Measurements from ENCODE around the gene ATP10D. TPM values are rescaled to one million over a fixed set of nuclear protein-coding genes. Genes with fewer than 3 reads are reported as not detected.

ATP10D gene
- total RNA-seq, 4 donors from 2014 or later = 35.3 to 55.6 (median 43.8) TPM

DNA sequence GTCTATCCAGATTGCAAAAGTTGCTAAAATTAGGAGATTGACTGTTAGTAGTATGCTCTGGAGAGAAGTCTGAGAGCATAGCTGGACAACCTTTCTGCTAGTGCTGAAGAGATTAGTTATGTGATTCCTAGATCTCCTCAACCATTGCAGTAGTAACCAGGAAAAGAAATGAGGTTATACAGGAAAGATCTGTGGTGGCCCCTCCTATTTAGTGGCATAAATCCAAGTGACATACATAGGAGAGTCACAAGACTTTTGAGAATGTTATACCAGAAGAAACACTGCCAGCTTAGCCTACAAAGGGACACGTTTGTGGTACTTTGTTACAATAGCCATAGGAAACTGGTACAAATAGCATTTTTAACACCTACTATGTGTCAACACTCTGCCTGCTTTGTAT, 105.2 kb downstream of the ATP10D start:
- H3K4me3 ChIP-seq (replicated peaks in 1 of 3) = no peak overlapping the region
- intact Hi-C loops (cut with DNase I) = no loop called here
- H3K27me3 ChIP-seq = no peaks in the 10 kb centered on the region
- peaks cover 38 to 56% of the 10 kb centered on the region in 2 donors for H3K36me3 ChIP-seq
- no peaks in the 10 kb centered on the region for H3K4me1 ChIP-seq
- no peak for DNase-seq
- H3K27ac ChIP-seq = no peak overlapping the region
- no peaks in the 10 kb centered on the region for H3K9me3 ChIP-seq
- 87 to 91% methylated on average over 1 of the region's 1 CpG for WGBS, 2 donors
- no peak for TF ChIP-seq POLR2A (IDR thresholded peaks at IDR 0.05)
- TF ChIP-seq CTCF (IDR thresholded peaks at IDR 0.05) = no peak

DNA sequence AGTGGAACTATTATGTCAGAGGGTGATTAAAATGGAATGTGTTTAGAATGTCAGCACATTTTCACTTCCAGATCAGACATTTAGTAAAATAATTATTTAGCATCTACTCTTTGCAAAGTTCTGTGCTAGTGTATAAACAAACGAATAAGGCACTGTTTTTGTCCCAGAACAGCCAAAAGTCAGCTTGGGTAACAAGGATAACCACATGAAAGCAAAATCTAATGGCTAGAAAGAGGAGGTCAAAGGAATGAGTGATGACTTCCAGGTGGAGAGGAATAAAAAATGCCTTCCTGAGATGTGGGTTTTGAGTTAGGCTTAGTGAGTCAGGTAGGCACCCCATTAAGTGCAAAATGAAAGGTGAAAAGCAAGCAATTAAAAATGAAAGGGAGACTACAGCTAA, 112.6 kb downstream of the ATP10D start:
- Histone ChIP-seq H3K27ac (no peak overlapping the region), H3K4me1 (no peaks in the 10 kb centered on the region), H3K4me3 (replicated peaks in 1 of 3) (no peak overlapping the region), H3K9me3 (no peaks in the 10 kb centered on the region), H3K36me3 (peaks cover 0 to 3% of the 10 kb centered on the region in 2 donors), H3K27me3 (no peaks in the 10 kb centered on the region)
- WGBS, 2 donors = 93 to 98% methylated on average over 1 of the region's 1 CpG
- TF ChIP-seq CTCF (IDR thresholded peaks at IDR 0.05) (no peak), POLR2A (IDR thresholded peaks at IDR 0.05) (no peak)
- intact Hi-C loops (cut with DNase I) = no loop called here
- no peak for DNase-seq

GRCh38 chr4:47598320-47598719, 113.2 kb downstream of the ATP10D start:
- intact Hi-C loops (cut with DNase I) = no loop called here
- H3K9me3 ChIP-seq = no peaks in the 10 kb centered on the region
- H3K4me3 ChIP-seq (replicated peaks in 1 of 3) = no peak overlapping the region
- no peaks in the 10 kb centered on the region for H3K27me3 ChIP-seq
- H3K4me1 ChIP-seq = no peaks in the 10 kb centered on the region
- no peak for DNase-seq
- WGBS, 2 donors = 80 to 89% methylated on average over 1 of the region's 1 CpG
- no peak for TF ChIP-seq POLR2A (IDR thresholded peaks at IDR 0.05)
- TF ChIP-seq CTCF (IDR thresholded peaks at IDR 0.05) = no peak
- H3K27ac ChIP-seq = no peak overlapping the region
- peaks cover 0 to under 1% of the 10 kb centered on the region in 2 donors for H3K36me3 ChIP-seq

- Histone ChIP-seq H3K4me1 (no peaks in the 10 kb centered on the region), H3K27ac (no peak overlapping the region), H3K36me3 (no peaks in the 10 kb centered on the region), H3K27me3 (no peaks in the 10 kb centered on the region), H3K9me3 (no peaks in the 10 kb centered on the region), H3K4me3 (replicated peaks in 1 of 3) (no peak overlapping the region)
- no peak for DNase-seq
- TF ChIP-seq POLR2A (IDR thresholded peaks at IDR 0.05) = no peak
- WGBS, 2 donors = 87 to 95% methylated on average over 3 of the region's 3 CpGs
- intact Hi-C loops (cut with DNase I) = no loop called here
Measured at GRCh38 chr4:47598896-47599295, 113.8 kb downstream of the ATP10D start.

DNA sequence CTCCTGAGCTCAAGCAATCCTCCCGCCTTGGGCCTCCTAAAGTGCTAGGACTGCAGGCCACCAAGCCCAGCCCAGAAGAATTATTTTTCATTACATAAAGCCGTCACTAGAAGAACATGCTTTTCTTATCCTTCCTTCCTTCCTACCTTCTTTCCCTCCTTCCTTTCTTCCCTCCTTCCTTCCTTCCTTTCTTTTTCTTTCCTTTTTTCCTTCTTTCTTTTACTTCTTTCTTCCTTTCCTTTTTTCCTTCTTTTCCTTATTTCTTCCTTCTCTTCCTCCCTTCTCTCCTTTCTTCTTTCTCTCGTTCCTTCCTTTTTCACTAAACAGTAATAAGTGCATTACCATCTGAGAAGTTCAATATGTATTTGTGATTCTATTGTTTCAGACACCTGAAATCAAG, 121.4 kb downstream of the ATP10D start:
- no peak for TF ChIP-seq CTCF (IDR thresholded peaks at IDR 0.05)
- no peak for TF ChIP-seq POLR2A (IDR thresholded peaks at IDR 0.05)
- H3K27me3 ChIP-seq = no peaks in the 10 kb centered on the region
- no peak overlapping the region for H3K4me3 ChIP-seq (replicated peaks in 1 of 3)
- WGBS, 2 donors = 91 to 96% methylated on average over 3 of the region's 3 CpGs
- no peaks in the 10 kb centered on the region for H3K4me1 ChIP-seq
- no peak for DNase-seq
- H3K9me3 ChIP-seq = no peaks in the 10 kb centered on the region
- H3K27ac ChIP-seq = no peak overlapping the region
- no peaks in the 10 kb centered on the region for H3K36me3 ChIP-seq
- intact Hi-C loops (cut with DNase I) = no loop called here
